Measurements from ENCODE around the gene PLXDC2.

DNA sequence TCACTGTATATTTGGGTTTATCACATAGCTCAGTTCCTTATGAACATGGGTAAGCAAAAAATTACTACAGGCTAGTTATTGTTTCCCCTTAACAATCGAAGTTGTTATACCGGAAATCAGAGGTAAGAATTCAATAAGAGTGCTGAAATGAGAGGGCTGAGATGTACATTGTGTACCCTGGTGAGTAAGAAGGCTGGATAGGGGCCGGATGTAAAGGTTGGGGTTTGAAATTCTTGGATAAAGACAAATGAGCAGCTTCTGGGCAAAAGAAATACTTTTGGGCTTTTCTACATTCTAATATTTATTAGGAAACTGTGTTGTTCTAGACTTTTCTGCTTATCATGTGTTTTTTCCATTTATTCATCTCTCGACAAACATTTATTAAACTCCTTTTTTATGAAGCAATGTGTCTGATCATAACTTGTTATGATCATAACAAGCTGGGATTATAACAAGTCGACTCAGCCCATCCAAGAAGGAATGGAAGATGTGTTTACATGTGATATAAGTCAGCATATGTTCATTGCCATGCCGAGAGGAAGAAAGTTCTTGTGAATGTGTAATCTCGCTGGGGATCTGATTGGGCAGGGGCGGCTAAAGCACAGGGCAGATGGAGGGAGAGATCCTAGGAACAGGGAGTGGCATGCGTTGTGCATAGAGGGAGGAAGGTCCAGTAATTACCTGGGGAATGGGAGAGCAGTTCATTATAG lies 155.3 kb downstream of the PLXDC2 start:
- TF ChIP-seq POLR2A (IDR thresholded peaks at IDR 0.05) = no peak
- TF ChIP-seq, protein P1, sequence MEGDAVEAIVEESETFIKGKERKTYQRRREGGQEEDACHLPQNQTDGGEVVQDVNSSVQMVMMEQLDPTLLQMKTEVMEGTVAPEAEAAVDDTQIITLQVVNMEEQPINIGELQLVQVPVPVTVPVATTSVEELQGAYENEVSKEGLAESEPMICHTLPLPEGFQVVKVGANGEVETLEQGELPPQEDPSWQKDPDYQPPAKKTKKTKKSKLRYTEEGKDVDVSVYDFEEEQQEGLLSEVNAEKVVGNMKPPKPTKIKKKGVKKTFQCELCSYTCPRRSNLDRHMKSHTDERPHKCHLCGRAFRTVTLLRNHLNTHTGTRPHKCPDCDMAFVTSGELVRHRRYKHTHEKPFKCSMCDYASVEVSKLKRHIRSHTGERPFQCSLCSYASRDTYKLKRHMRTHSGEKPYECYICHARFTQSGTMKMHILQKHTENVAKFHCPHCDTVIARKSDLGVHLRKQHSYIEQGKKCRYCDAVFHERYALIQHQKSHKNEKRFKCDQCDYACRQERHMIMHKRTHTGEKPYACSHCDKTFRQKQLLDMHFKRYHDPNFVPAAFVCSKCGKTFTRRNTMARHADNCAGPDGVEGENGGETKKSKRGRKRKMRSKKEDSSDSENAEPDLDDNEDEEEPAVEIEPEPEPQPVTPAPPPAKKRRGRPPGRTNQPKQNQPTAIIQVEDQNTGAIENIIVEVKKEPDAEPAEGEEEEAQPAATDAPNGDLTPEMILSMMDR (IDR thresholded peaks at IDR 0.05) = no peak
